NCI-H2171 treated with DMSO at 0.1 percent for 48 hours (cell line): ENCODE results near the gene RYR2.

ENCODE experiments used
- DNase-seq: peaks from one replicate; lab custom pipeline; 2025; lab: John Stamatoyannopoulos, UW

RYR2 gene

GRCh38 chr1:237457573-237457972, 415.6 kb downstream of the RYR2 start:
- no peak for DNase-seq

DNA sequence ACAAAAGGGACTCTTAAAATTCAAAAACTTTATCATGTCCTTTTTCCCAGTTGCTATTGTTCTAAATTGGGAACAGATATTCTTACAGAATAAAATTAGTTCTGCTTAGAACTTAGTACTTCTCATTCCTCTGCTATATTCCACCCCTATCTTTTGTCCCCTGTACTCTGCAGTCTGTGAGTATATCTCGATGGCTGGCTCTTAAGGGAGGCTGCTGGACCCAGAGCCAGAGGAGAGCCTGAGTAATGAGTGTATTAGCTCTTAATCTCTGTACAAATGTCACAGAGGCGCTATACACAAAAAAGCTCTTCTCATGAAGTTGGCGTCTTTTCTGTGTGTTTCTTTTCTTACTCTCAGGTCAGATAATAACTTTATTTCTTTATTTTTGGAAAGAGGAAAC, 425.3 kb downstream of the RYR2 start:
- DNase-seq, result no peak

DNA sequence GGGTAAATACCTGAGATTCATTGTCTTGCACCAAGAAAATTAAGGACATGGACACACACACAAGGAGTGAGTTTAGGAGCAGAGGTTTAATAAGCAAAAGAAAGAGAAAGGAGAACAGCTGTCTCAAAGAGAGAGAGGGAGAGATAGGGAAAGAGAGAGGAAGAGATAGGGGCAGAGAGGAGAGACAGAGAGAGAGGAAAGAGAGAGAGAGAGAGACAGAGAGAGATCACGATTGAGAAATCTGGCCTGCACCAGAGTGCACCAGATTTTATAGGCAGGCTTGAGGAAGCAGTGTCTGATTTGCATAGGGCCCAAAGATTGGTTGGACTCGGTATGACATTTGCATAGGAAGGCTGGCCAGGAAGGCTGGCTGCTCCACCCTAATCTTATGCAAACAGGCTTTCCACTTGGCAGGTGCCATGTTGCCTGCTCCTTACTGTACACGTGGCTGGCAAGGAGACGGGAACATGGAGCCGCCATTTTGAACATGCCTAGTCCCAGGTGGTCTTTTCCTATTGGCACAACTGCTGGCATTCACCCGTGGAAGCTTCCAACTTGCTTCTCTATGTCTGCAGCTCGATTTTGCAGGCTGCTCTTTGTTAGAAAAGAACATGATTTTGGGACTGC, 428.8 kb downstream of the RYR2 start:
- peak; percentile 91 for DNase-seq

- no peak for DNase-seq
Observed at GRCh38 chr1:237471377-237471776, 429.4 kb downstream of the RYR2 start.

DNA sequence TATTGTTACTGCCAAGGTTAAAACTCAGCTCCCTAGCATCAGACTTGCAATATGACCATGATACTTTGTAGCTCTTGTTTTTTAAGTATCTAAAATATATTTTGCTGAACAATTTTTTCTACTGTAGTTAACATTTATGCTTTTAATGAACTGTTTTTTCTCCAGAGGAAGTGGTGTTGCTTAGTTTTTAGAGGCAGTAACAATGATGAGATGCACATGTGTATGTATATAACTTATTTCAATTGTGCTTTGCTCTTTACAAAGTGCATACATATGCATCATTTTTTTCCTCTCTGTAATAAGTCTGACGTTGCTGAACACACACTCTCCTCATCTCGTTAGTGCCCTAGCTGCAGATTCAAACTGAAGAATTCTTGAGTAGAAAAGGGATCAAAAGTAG, 430.0 kb downstream of the RYR2 start:
- no peak for DNase-seq

GRCh38 chr1:237473854-237474253, 431.9 kb downstream of the RYR2 start:
- no peak for DNase-seq

DNA sequence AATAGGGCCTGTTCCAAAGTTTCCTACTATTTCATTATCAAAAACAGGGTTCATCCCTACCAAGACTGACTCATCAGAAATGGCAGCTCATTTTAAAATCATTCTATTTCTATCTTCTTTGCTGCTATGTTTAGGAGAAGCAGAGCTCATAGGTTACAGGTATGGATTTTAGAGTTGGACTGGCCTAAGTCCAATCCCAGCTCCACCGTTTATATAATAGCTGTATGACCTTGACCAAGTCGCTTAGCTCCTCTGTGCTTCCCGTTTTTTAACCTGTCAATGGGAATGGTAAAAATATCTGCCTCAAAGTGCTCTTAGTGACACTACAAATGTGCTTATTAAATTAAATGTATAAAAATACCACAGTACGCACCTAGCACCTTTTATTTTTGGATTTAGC, 436.1 kb downstream of the RYR2 start:
- no peak for DNase-seq

DNA sequence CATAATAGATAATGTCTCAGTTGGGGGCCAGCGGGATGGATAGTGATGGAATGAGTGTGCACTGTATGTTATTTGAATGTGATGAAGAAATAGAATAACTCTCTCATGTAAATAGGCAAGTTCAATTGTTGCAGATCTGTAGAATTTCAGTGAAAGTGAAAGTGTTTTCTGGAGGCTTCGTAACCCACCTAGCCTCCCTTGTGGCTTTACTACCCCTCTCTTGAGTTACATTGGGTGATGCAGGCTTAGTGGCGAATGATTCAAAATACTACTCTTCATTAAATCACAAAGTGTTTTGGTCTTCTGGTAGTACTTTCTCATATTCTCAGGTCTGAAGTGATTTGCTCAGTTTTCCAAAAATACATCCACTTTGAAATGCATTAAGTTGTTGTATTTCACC, 436.9 kb downstream of the RYR2 start:
- no peak for DNase-seq

- DNase-seq, result no peak
Observed at GRCh38 chr1:237482777-237483176, 440.8 kb downstream of the RYR2 start.

DNA sequence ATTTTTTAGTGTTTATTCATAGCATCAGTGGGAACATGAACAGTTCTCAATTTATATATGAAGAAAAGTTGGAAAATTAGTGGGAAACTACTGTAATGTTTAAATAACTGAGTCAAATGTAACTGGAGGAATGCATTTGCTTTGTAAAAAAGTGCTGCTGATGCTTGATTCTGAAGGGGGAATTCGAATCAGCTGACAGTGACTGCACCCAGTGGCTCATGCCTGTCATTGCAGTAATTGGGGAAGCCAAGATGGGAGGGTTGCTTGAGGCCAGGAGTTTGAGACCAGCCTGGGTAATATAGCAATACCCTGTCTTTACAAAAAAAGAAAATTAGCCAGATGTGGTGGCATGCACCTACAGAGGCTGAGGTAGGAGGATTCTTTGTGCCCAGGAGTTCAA, 450.4 kb downstream of the RYR2 start:
- DNase-seq, result no peak

- DNase-seq, result peak; percentile 8
Observed at GRCh38 chr1:237500566-237500965, 458.6 kb downstream of the RYR2 start.

GRCh38 chr1:237503292-237503691, 461.3 kb downstream of the RYR2 start:
- DNase-seq, result no peak

- DNase-seq, result no peak
Observed at GRCh38 chr1:237507005-237507404, 465.0 kb downstream of the RYR2 start.

DNA sequence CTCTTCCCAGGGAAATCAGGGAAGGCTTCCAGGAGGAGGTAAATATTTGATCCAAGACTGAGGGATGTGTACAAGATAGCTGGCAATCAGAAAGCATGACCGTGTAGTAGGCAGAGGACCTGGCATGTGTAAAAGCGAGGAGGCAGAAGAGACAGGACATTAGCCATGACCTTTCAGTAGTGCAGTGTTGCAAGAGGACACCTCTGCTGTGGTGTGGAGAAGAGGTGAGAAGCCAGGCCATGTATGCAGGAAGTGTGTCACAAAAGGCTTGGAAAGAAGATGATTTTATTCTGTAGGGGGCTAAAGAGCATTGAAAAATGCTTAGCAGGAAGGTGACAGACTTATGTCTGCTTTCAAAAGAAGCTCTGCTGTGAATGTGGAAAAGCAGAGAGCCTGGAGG, 467.8 kb downstream of the RYR2 start:
- no peak for DNase-seq

GRCh38 chr1:237525102-237525501, 483.1 kb downstream of the RYR2 start:
- DNase-seq, result no peak

DNA sequence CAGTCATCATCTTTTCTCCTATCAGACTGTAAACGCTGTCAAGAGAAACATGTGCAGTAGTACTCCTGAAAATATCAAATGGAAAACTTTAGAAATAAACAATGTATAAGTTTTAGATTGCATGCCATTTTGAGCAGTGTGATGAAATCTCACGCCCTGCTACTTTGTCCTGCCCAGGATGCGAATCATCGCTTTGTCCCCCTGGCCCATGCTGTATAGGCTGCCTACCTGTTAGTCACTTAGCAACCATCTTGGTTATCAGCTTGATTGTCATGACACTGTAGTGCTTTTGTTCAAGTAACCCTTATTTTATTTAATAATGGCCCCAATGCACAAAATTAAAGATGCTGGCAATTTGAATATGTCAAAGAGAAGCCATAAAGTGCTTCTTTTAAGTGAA, 485.8 kb downstream of the RYR2 start:
- no peak for DNase-seq

DNA sequence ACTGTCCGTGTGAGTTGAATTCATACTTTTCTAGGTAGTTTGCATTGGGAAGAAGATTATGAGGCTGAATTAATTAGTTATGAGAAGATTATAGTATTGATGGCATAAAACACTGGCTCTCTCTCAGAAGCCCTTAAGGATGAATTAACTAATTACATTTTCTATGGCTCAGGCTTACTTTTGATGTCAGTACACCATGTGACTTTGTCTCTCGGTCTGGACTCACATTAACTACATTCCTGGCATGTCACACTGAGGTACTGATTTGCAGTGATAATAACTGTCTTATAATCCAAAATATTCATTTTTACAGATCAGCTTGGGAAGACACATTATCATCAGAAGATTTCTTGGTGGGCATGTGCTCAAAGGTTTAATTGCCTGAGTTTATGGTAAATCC, 486.6 kb downstream of the RYR2 start:
- DNase-seq, result no peak

- no peak for DNase-seq
Observed at GRCh38 chr1:237539055-237539454, 497.1 kb downstream of the RYR2 start.

DNA sequence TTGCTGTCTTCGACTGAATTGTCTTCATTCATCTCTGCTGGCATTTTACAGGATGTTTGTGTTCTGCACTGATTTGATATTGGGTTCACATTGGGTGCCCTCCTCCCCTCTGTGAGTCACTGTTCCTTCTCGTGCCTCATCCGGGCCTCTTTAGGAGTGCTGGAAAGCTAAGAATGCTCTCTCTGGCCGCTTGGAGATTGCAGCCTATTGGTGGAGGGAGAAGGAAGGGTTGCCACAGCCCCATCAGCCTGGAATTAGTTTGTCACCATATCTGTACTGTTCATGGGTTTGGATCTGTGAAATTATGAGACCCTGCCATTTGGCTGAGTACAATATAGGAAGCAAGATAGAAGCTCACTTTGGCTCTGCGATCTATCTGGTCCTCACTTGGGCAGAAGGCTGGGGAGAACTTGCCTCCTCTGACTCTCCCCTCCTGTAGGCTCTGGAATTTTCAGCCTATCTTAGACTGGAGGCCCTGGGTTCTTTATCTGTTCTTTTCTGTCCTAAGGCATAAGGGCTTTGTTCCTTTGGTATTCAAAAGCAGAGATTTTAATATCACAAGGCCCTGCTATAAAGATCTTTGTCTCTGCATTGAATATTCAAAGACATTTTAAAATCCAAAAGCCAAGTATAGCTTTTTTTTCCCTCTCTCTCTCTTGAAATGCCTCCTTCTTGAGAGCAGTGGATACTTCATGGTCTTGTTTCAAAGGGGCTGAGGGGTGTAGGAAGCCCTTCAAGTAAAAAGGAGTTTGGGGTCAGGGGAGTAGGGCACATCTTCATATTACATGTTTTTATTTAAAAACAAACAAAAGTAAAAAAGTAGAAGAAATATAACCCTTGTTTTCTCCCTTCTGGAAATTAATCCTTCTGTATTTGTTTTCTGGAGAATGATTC, 500.8 kb downstream of the RYR2 start:
- no peak for DNase-seq

DNA sequence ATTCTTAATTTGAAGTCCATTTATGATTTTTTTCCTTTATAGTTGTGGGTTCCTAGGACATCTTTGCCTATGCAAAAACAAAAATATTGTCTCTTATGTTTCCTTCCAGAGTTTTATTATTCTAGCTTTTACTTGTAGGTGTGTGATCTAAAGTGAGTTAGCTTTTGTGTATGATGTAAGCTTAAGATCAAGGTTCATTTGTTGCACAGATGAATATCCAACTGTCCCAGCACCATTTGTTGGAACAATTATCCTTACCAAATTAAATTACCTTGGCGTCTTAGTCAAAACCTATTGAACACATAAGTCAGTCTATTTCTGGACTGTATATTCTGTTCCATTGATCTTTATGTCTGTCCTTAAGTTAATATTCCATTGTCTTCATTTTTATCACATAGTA, 511.1 kb downstream of the RYR2 start:
- peak; percentile 6 for DNase-seq

DNA sequence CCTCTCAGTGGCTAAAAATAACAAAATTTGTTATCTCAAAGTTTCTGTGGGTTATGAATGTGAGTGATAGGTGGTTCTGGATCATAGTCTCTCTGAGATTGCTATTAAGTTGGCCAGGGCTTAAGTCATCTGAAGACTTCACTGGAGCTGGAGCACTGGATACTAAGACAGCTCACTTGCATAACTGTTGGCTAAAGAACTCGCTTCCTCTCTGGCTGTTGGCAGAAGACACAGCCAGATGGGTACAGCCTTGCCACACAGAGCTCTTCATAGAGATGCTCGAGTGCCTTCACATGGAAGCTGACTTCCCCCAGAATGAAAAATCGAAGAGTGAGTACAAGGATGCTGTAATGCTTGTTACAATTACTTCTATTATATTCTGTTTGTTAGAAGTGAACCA, 514.9 kb downstream of the RYR2 start:
- no peak for DNase-seq

DNA sequence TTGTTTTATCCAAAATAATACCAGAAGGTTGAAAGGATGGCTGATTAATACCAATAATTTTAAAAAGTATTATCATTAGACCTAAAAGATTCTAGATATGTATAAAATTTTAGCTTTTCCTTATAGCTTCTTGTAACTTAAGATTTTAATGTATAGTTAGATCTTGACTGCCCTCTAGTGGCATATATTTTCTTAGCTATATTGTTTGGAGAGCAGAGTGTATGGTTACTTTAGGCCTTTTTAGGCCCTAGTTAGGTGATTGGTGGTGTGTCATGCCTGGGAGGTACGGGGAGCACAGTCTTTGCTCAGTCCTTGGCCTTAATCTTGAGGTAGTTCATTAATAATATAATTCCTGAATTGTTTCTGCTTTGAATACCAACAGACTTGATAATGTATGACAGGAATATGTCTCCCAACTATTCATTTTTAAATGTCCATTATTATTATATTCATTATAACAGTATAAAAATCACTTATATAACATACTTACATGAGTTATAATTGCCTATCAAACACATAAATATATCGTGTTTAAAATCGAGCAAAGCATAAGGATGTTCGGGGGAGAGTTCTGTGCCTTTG, 520.3 kb downstream of the RYR2 start:
- DNase-seq, result peak; percentile 85

DNA sequence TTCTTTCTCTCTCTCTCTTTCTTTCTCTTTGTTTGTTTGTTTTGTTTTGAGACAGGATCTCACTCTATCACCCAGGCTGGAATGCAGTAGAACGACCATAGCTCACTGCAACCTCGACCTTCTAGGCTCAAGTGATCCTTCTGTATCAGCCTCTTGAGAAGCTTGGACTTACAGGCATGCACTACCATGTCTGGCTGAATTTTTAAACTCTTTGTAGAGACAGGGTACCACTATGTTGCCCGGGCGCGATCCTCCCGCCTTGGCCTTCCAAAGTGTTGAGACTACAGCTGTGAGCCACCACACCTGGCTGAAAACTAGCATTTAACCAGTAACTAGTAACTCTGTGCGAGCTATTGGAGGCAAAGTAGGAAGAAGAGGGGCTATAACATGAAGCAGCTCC, 523.3 kb downstream of the RYR2 start:
- DNase-seq, result no peak
